Liver (tissue), 3 donors: ENCODE measurements around the gene DOCK2.

Experiments used
- GABPA ChIP-seq, 2 donors: IDR thresholded peaks in 1 of 2; conservative IDR thresholded peaks in 1 of 2; 2 replicates each; pipeline ENCODE4 v1.6.1; 2016; ENCODE audit warnings: antibody characterized with exemption in 2 of 2, mild to moderate bottlenecking in 1 of 2, moderate library complexity in 1 of 2
- RAD21 ChIP-seq, 2 donors: IDR thresholded peaks; 2 replicates each; pipeline ENCODE4 v1.6.1; 2016; ENCODE audit warnings: antibody characterized with exemption in 2 of 2, mild to moderate bottlenecking in 2 of 2
- YY1 ChIP-seq: IDR thresholded peaks from 2 replicates; pipeline ENCODE4 v1.6.1; 2016; ENCODE audit warnings: antibody characterized with exemption, mild to moderate bottlenecking
- TF ChIP-seq, protein P1 (sequence below): IDR thresholded peaks from 2 replicates; pipeline ENCODE4 v1.6.1; 2016; ENCODE audit warnings: antibody characterized with exemption
- TF ChIP-seq, protein P2 (sequence below): fragments of 150-350 bp; IDR thresholded peaks from 2 replicates; pipeline ENCODE4 v1.5.1; 2017; ENCODE audit warnings: improper control_type of control experiment, low read depth, low read length; ENCODE audit not compliant: missing input control
- TF ChIP-seq, protein P3 (sequence below): IDR thresholded peaks from 2 replicates; pipeline ENCODE4 v1.6.1; 2016; ENCODE audit warnings: antibody characterized with exemption, mild to moderate bottlenecking
- TF ChIP-seq, protein P4 (sequence below): IDR thresholded peaks from 2 replicates; pipeline ENCODE4 v1.6.1; 2016; ENCODE audit warnings: antibody characterized with exemption
- TF ChIP-seq, protein P5 (sequence below): IDR thresholded peaks from 2 replicates; pipeline ENCODE4 v1.6.1; 2016; ENCODE audit warnings: antibody characterized with exemption
- donor health status: healthy.
- donor health status: healthy.

DNA sequence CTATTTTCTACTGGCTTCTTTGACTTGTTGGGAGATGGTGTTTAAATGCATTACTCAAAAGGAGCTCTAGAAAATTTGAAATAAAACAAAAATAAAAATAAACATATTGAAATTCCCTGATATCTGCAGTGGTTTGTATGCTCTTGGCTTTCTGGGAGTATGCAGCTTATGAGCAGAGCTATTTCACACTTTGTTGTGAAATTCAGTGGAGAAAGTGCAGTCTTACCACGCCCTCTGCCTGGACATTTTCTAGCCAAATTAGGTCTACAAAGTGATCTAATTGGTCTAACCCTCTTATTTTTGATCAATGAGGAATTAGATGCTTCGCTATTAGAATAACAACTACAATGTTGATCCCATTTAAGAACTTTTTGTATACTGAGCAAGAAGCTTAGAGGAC lies 276.4 kb downstream of the DOCK2 start:
- TF ChIP-seq YY1, result no peak
- TF ChIP-seq, protein P1, sequence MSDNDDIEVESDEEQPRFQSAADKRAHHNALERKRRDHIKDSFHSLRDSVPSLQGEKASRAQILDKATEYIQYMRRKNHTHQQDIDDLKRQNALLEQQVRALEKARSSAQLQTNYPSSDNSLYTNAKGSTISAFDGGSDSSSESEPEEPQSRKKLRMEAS, result no peak
- TF ChIP-seq, protein P2, sequence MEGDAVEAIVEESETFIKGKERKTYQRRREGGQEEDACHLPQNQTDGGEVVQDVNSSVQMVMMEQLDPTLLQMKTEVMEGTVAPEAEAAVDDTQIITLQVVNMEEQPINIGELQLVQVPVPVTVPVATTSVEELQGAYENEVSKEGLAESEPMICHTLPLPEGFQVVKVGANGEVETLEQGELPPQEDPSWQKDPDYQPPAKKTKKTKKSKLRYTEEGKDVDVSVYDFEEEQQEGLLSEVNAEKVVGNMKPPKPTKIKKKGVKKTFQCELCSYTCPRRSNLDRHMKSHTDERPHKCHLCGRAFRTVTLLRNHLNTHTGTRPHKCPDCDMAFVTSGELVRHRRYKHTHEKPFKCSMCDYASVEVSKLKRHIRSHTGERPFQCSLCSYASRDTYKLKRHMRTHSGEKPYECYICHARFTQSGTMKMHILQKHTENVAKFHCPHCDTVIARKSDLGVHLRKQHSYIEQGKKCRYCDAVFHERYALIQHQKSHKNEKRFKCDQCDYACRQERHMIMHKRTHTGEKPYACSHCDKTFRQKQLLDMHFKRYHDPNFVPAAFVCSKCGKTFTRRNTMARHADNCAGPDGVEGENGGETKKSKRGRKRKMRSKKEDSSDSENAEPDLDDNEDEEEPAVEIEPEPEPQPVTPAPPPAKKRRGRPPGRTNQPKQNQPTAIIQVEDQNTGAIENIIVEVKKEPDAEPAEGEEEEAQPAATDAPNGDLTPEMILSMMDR, result no peak
- TF ChIP-seq, protein P3, sequence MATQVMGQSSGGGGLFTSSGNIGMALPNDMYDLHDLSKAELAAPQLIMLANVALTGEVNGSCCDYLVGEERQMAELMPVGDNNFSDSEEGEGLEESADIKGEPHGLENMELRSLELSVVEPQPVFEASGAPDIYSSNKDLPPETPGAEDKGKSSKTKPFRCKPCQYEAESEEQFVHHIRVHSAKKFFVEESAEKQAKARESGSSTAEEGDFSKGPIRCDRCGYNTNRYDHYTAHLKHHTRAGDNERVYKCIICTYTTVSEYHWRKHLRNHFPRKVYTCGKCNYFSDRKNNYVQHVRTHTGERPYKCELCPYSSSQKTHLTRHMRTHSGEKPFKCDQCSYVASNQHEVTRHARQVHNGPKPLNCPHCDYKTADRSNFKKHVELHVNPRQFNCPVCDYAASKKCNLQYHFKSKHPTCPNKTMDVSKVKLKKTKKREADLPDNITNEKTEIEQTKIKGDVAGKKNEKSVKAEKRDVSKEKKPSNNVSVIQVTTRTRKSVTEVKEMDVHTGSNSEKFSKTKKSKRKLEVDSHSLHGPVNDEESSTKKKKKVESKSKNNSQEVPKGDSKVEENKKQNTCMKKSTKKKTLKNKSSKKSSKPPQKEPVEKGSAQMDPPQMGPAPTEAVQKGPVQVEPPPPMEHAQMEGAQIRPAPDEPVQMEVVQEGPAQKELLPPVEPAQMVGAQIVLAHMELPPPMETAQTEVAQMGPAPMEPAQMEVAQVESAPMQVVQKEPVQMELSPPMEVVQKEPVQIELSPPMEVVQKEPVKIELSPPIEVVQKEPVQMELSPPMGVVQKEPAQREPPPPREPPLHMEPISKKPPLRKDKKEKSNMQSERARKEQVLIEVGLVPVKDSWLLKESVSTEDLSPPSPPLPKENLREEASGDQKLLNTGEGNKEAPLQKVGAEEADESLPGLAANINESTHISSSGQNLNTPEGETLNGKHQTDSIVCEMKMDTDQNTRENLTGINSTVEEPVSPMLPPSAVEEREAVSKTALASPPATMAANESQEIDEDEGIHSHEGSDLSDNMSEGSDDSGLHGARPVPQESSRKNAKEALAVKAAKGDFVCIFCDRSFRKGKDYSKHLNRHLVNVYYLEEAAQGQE, result no peak
- no peak for TF ChIP-seq GABPA (IDR thresholded peaks at IDR 0.05 in 1 of 2, conservative IDR thresholded peaks at IDR 0.05 in 1 of 2)
- no peak for TF ChIP-seq RAD21 (IDR thresholded peaks at IDR 0.05)
- TF ChIP-seq, protein P4, sequence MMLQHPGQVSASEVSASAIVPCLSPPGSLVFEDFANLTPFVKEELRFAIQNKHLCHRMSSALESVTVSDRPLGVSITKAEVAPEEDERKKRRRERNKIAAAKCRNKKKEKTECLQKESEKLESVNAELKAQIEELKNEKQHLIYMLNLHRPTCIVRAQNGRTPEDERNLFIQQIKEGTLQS, result no peak
- TF ChIP-seq, protein P5, sequence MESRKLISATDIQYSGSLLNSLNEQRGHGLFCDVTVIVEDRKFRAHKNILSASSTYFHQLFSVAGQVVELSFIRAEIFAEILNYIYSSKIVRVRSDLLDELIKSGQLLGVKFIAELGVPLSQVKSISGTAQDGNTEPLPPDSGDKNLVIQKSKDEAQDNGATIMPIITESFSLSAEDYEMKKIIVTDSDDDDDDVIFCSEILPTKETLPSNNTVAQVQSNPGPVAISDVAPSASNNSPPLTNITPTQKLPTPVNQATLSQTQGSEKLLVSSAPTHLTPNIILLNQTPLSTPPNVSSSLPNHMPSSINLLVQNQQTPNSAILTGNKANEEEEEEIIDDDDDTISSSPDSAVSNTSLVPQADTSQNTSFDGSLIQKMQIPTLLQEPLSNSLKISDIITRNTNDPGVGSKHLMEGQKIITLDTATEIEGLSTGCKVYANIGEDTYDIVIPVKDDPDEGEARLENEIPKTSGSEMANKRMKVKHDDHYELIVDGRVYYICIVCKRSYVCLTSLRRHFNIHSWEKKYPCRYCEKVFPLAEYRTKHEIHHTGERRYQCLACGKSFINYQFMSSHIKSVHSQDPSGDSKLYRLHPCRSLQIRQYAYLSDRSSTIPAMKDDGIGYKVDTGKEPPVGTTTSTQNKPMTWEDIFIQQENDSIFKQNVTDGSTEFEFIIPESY, result no peak
